ACC112 (cell line): ENCODE data around the gene DRC1.

Experiments
- H2AFZ ChIP-seq: fragments of 200-600 bp; sonication (generic); one replicate; pipeline ENCODE4 v1.6.0; 2017; ENCODE audit warnings: antibody characterized with exemption, low read length; ENCODE audit not compliant: unreplicated experiment
- H3K27ac ChIP-seq: fragments of 200-600 bp; sonication (generic); 2 replicates; pipeline ENCODE4 v1.5.1; 2014; ENCODE audit warnings: low read depth, mild to moderate bottlenecking, antibody characterized with exemption, low read length, moderate library complexity
- H3K27me3 ChIP-seq: fragments of 200-600 bp; sonication (generic); 2 replicates; pipeline ENCODE4 v1.6.1; 2014; ENCODE audit warnings: mild to moderate bottlenecking, antibody characterized with exemption, low read length, moderate library complexity, mixed read lengths; ENCODE audit not compliant: insufficient read depth
- H3K36me3 ChIP-seq: fragments of 200-600 bp; sonication (generic); 2 replicates; pipeline ENCODE4 v1.6.1; 2016; ENCODE audit warnings: mild to moderate bottlenecking, antibody characterized with exemption, low read length, moderate library complexity, mixed read lengths; ENCODE audit not compliant: insufficient read depth
- H3K4me1 ChIP-seq: fragments of 200-600 bp; sonication (generic); one replicate; pipeline ENCODE4 v1.6.1; 2016; ENCODE audit warnings: low read length, mixed read lengths; ENCODE audit not compliant: insufficient read depth, unreplicated experiment, control insufficient read depth
- H3K4me3 ChIP-seq: fragments of 200-600 bp; sonication (generic); 2 replicates; pipeline ENCODE4 v1.5.1; 2014; ENCODE audit warnings: mild to moderate bottlenecking, low read depth, low read length
- H3K79me2 ChIP-seq: fragments of 200-600 bp; sonication (generic); one replicate; pipeline ENCODE4 v1.6.0; 2016; ENCODE audit warnings: low read length; ENCODE audit not compliant: control insufficient read depth, unreplicated experiment, insufficient read depth

Gene DRC1

DNA sequence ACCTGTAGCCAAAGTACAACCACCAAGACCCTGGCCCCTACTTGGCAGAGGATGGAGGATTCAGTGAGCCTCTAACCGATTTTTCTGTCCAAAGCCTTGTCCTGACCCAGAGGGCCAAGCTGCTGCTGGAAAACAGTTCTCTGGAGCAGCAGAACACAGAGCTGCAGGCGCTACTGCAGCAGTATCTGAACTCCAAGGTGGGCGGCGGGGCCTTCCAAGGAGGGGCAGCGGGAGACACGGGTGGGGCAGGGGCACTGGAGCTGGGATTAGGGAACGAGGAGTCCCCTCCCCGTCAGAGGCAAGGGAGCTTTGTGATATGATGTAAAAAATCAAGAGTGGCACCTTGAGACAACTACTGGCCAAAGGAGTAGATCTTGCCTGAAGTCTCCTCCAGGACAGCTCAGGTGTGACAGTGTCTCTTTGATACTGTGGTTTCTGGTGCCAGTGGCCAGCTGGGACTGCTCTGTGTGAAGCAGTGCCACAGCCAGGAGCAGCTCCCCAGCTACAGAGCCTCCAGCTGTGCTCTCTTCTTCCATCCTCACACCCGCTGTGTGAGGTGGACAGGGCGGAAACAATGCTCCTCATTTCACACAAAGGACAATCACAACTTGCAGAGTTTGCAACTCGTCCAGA lies 53.4 kb downstream of the DRC1 start:
- no peaks in the 10 kb centered on the region for H3K36me3 ChIP-seq
- no peak overlapping the region for H3K27ac ChIP-seq
- H3K79me2 ChIP-seq = no peaks in the 10 kb centered on the region
- no peaks in the 10 kb centered on the region for H3K4me1 ChIP-seq
- no peak overlapping the region for H3K4me3 ChIP-seq
- H2AFZ ChIP-seq = no peak overlapping the region
- no peaks in the 10 kb centered on the region; the same call in 1 of the 2 replicates for H3K27me3 ChIP-seq

GRCh38 chr2:26455670-26456439 lies 54.1 kb downstream of the DRC1 start:
- Histone ChIP-seq H3K4me1 (no peaks in the 10 kb centered on the region), H3K79me2 (no peaks in the 10 kb centered on the region), H3K36me3 (no peaks in the 10 kb centered on the region), H3K4me3 (no peak overlapping the region), H3K27me3 (no peaks in the 10 kb centered on the region; the same call in 1 of the 2 replicates), H3K27ac (no peak overlapping the region), H2AFZ (no peak overlapping the region)

- no peak overlapping the region for H2AFZ ChIP-seq
- no peaks in the 10 kb centered on the region for H3K36me3 ChIP-seq
- no peak overlapping the region for H3K4me3 ChIP-seq
- H3K79me2 ChIP-seq = no peaks in the 10 kb centered on the region
- H3K27ac ChIP-seq = no peak overlapping the region
- no peaks in the 10 kb centered on the region for H3K27me3 ChIP-seq
- no peaks in the 10 kb centered on the region for H3K4me1 ChIP-seq
These were observed 54.9 kb downstream of the DRC1 start for GRCh38 chr2:26456440-26457250.

DNA sequence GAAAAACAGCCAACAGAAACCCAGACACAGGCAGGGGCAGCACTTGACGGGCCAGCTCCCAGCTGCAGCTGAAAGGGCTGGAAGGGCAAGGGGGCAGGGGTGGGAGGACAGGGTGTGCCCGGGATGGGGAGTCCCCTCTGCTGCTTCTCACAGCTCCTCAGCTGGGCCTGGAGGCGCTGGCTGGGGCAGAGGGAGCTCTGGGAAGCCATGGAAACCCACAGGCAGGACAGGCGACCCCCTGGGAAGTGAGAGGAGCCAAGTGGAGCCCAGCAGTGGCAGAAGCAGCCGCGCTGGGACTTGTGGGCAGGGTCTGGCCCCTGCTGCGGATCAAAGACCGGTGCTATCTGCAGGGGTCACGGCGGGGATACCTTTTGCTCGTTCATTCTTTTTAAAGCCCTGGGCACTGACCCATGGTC lies 55.5 kb downstream of the DRC1 start:
- Histone ChIP-seq H3K79me2 (no peaks in the 10 kb centered on the region), H3K27ac (no peak overlapping the region), H2AFZ (no peak overlapping the region), H3K36me3 (no peaks in the 10 kb centered on the region), H3K27me3 (no peaks in the 10 kb centered on the region), H3K4me1 (peaks cover 4% of the 10 kb centered on the region), H3K4me3 (no peak overlapping the region)

DNA sequence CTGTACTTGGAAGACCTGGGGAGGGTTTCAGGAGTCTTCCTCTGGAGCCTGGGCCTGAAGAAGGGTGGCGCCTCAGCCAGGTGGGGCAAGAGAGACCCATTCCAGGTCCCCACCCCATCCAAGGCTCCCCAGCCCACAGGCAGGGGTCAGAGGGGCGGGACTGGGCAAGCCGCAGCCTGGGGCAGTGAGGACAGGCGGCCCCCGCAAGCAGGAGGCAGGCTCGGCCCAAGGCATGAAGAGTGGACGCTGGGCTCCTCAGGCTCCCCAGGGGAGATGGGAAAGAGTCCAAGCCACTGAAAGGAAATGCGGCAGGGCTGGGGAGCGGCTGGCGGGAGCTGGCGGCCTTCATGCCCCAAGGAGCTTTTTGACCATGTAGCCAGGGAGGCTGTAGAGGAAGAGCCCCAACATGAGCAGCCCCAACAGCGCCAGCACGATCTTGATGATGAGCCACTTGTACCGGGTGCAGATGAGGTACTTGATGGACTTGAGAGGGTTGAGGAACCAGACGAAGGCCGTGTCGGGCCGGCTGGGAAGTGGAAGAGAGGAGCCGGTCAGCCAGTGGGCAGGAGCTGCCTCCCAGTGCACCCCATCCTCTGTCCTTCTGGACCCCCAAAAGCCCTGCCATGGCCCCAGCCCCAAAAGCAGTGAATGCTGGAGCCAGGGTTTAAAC lies 56.1 kb downstream of the DRC1 start:
- no peaks in the 10 kb centered on the region for H3K79me2 ChIP-seq
- no peak overlapping the region for H2AFZ ChIP-seq
- H3K27ac ChIP-seq = no peak overlapping the region
- H3K27me3 ChIP-seq = no peaks in the 10 kb centered on the region
- H3K4me1 ChIP-seq = peaks cover 9% of the 10 kb centered on the region
- no peak overlapping the region for H3K4me3 ChIP-seq
- no peaks in the 10 kb centered on the region for H3K36me3 ChIP-seq

- H3K27ac ChIP-seq = no peak overlapping the region
- no peaks in the 10 kb centered on the region for H3K27me3 ChIP-seq
- H3K79me2 ChIP-seq = no peaks in the 10 kb centered on the region
- H2AFZ ChIP-seq = no peak overlapping the region
- H3K4me3 ChIP-seq = no peak overlapping the region
- peaks cover 10% of the 10 kb centered on the region for H3K4me1 ChIP-seq
- H3K36me3 ChIP-seq = no peaks in the 10 kb centered on the region
These were observed 56.8 kb downstream of the DRC1 start for GRCh38 chr2:26458365-26459042.

- H3K4me3 ChIP-seq = no peak overlapping the region
- peaks cover 10% of the 10 kb centered on the region for H3K4me1 ChIP-seq
- no peak overlapping the region for H3K27ac ChIP-seq
- no peak overlapping the region for H2AFZ ChIP-seq
- H3K79me2 ChIP-seq = no peaks in the 10 kb centered on the region
- no peaks in the 10 kb centered on the region for H3K27me3 ChIP-seq
- no peaks in the 10 kb centered on the region for H3K36me3 ChIP-seq
These were observed 58.4 kb downstream of the DRC1 start for GRCh38 chr2:26459991-26460612.

- Histone ChIP-seq H2AFZ (no peak overlapping the region), H3K27me3 (no peaks in the 10 kb centered on the region), H3K4me1 (peaks cover 10% of the 10 kb centered on the region)
These were observed 58.9 kb downstream of the DRC1 start for GRCh38 chr2:26460613-26461031.

GRCh38 chr2:26461601-26462023 lies 59.9 kb downstream of the DRC1 start:
- Histone ChIP-seq H3K27ac (no peak overlapping the region), H3K4me1 (peaks cover 10% of the 10 kb centered on the region), H3K36me3 (no peaks in the 10 kb centered on the region), H3K79me2 (no peaks in the 10 kb centered on the region), H3K27me3 (no peaks in the 10 kb centered on the region), H2AFZ (no peak overlapping the region), H3K4me3 (no peak overlapping the region)

More at GRCh38 chr2:26460613-26461031, 58.9 kb downstream of the DRC1 start:
- Histone ChIP-seq H3K36me3 (no peaks in the 10 kb centered on the region), H3K27ac (no peak overlapping the region), H3K79me2 (no peaks in the 10 kb centered on the region), H3K4me3 (no peak overlapping the region)
